GM19468 (cell line): ENCODE results near the gene ZC3H8.
A peak's percentile ranks its signal among the peaks of the same experiment; 100 is the strongest.
"Not testable (repeated sequence)": the region's sequence is repeated elsewhere in the genome, so short reads cannot be mapped to it uniquely, and the experiment has no call there.

ENCODE experiments used
- ATAC-seq: cut with Tn5 transposase; IDR thresholded peaks from one replicate; pipeline ENCODE4 v1.9.1; 2021; ENCODE audit warnings: mild to moderate bottlenecking, moderate library complexity, moderate number of reproducible peaks; ENCODE audit not compliant: unreplicated experiment; ENCODE audit errors: extremely low read depth

Gene ZC3H8

DNA sequence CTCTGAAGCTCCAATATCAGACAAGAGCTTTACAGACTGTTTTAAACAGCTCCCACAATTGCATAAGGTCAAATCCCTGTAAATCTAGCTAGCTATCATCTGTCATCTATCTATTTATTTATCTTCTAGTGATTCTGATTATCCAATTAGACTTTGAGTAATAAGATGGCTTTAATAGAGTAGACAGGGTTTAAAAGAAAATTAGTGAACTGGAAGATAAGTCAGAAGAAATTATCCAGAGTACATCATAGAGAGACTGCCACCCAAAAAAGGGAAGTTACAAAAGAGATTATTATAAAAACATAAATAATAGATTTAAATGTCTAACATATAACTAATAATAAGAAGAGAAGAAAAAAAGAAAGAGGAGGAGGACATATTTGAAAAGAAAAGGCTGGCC lies 8.0 kb upstream of the ZC3H8 start:
- ATAC-seq: no peak

GRCh38 chr2:112260295-112260625 lies 5.4 kb upstream of the ZC3H8 start:
- ATAC-seq: no peak

DNA sequence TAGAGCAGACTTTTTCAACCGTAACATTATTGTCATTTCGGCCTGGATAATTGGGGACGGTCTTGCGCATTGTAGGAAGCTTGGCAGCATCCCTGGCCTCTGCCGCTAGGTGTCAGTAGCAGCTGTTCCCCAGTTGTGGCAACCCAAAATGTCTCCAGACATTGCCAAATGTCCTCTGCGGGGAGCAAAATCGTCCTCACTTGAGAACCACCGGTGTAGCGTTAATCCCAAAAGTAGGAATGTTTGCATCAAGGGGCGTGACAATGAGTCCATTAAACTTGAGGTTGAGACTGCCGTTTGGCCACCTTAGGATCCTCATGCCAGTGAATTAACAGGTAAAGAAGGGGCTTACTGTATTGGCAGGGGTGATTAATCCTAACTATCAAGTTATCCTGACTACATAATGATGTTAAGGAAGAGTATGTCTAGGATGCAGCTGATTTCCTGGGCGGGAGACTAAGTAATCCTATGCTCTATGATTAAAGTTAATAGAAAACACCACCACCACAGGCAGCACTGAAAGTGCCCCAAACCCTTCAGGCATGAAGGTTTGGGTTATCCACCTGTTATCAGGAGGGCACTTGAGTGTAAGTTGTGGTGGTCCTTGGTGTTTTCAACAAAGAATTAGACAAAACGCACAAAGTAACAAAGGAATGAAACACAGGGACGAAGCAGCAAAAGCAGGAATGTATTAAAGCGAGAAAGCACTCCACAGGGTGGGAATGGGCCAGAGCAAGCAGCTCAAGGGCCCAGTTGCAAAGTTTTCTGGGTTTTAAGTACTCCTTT lies 4.9 kb upstream of the ZC3H8 start:
- ATAC-seq: peak; percentile 59

DNA sequence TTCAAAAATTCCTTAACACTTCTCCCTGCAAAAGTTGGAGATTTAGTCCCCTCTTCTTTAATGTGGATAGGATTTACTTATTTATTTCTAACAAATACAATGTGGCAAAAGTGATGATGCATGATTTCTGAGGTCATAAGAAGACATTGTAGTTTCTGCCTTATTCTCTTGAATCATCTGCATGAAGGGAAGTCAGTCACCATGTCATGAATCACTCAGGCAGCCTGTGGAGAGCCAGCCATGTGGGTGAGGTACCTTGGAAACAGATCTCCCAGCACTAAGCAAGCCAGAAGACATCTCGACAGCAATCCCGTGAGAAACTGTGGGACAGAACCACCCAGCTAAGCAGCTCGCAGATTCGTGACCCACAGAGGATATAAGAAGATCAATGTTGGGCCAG lies 2.7 kb upstream of the ZC3H8 start:
- no peak for ATAC-seq

DNA sequence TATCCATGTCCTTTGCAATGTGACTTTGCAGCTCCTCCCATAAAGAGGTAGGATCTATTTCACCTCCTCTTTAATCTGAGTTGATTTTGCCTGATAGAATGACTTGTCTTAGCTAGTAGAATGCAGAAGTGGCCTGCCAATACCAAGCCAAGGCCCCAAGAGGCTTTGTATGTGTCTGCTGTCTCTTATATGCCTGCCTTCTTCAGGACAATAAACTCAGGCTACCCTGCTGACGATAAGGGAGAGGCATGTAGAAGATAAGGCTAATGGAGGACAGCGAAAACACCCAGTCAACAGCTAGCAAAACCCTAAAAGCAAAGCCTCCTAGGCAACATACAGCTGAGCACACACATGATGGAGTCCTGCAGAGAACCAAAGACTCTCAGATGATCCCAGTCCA lies 1.8 kb upstream of the ZC3H8 start:
- no peak for ATAC-seq

DNA sequence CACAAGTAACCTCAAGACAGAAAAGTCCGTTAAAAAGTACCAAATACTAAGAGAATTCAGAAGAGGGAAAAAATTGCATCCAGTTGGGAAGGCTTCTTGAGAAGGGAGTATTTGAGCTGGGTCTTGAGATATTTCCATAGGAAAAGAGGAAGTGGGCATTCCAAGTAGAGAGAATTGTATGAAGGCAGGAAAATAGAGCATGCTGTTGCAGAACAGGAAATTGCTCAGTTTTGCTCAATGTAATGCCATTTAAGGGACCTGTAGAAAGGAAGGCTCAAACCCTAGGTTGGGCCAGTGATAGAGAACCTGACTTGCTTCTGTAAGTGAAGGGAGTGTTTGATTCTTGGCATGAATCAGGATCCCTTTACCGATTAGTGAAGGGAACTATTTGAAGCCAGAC lies 1.0 kb upstream of the ZC3H8 start:
- no peak for ATAC-seq

GRCh38 chr2:112253261-112253815 lies 1.5 kb downstream of the ZC3H8 start:
- ATAC-seq: no peak

GRCh38 chr2:112251271-112251670 lies 3.6 kb downstream of the ZC3H8 start:
- no peak for ATAC-seq

GRCh38 chr2:112244854-112245253 lies 10.0 kb downstream of the ZC3H8 start:
- ATAC-seq: no peak

- no peak for ATAC-seq
These were observed 11.6 kb downstream of the ZC3H8 start for GRCh38 chr2:112243233-112243632.

- ATAC-seq: no peak
These were observed 12.5 kb downstream of the ZC3H8 start for GRCh38 chr2:112242384-112242783.

- no peak for ATAC-seq
These were observed 15.0 kb downstream of the ZC3H8 start for GRCh38 chr2:112239862-112240261.

DNA sequence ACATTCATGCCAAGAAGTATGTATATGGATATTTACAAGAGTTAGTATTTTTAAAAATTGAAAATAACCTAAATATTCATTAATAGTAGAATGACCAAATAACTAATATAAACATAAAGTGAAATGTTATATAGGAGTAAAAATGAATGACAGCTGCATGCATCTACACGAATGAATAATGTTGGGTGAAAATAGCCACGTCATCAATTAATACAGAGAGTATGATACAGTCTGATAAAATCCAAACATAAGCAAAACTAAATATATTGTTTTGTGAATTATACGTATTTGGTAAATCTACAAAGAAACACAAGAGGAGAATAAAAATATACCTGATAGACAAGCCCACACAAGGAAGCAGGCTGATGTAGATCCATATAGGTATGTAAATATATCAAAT lies 24.5 kb downstream of the ZC3H8 start:
- ATAC-seq: no peak

GRCh38 chr2:112229348-112229747 lies 25.5 kb downstream of the ZC3H8 start:
- no peak for ATAC-seq

- no peak for ATAC-seq
These were observed 34.0 kb downstream of the ZC3H8 start for GRCh38 chr2:112220831-112221230.

GRCh38 chr2:112220186-112220585 lies 34.7 kb downstream of the ZC3H8 start:
- ATAC-seq: no peak

DNA sequence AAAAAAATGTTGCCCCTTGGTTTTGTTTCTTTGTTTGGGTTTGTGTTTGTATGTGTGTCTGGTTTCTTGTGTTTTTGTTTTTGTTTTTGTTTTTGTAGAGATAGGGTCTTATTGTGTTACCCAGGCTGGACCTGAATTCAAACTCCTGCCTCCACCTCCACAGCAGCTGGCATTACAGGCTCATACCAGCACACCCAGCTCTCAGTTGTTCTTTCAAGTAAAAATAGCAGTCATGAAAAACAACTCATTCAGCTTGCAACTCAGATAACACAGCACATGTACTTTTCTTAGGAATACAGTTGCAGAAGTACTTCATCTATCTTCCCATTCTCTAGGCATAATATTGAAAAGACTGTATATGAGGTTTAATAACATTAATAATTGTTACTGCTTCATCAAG lies 37.0 kb downstream of the ZC3H8 start:
- no peak for ATAC-seq

- no peak for ATAC-seq
These were observed 38.7 kb downstream of the ZC3H8 start for GRCh38 chr2:112216167-112216566.

- ATAC-seq: not testable (repeated sequence)
These were observed 46.9 kb downstream of the ZC3H8 start for GRCh38 chr2:112207905-112208304.

DNA sequence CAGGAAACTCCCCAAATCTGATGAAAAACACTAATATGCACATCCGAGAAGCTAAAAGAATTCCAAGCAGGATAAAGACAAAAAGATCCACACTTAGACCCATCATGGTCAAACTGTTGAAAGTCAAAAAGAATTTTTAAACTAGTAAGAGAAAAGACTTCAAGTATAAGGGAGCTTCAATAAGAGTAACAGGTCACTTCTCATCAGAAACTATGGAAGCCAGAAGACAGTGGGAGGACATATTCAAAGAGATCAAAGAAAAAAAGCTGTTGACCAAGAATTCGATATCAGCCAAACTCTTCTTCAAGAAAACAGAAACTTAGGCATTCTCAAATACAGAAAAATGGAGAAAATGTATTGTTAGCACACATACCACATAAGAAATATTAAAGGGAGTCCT lies 50.4 kb downstream of the ZC3H8 start:
- no peak for ATAC-seq

DNA sequence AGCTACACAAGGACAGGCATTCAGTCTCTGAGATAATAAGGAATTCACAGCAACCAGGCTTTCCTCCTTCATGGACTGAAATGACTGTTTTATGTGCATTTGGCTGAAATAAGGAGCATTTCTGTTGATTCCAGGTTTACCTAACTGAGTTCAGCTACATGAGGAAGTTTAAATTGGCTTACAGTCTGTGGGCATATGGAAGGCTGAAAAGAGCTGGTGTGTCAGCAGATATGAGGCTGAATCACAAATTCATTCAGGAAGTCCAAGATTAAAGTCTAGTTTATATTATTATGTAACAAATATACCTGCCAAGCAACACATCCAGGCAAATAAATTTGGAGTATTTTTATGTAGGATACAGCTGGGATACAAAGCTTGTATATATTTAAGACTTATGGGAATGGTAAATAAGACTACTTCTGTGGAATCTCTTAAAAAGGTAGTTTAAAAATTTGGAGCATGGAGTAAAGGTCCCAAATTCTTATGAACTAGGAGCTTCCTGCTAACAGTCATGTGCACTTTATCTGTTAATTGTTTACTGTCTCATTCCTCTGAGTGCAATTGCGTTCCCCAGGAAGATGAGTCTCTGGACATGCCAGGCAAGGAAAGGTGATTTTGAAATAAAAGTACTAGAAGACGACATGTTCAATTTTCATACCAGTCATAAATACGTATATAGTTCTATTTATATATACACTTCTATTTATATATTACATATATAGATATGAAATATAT lies 53.0 kb downstream of the ZC3H8 start:
- no peak for ATAC-seq

GRCh38 chr2:112199188-112199587 lies 55.7 kb downstream of the ZC3H8 start:
- no peak for ATAC-seq
